Body of pancreas (tissue), 4 donors: Measurements from ENCODE around the gene TBC1D10A. TPM values are rescaled to one million over a fixed set of nuclear protein-coding genes. Genes with fewer than 3 reads are reported as not detected.

Experiments used
- ATAC-seq: fragments of 150-250 bp; one replicate; pipeline ENCODE4 v1.9.1; 2016
- DNase-seq, 4 donors: peaks; one replicate each; pipeline ENCODE4 v3.0.0-alpha.2; 2019
- H3K27ac ChIP-seq, 4 donors: fragments of 200-600 bp; sonication (generic); 1 replicate in 3 of 4; 2 replicates in 1 of 4; pipeline versions ENCODE4 v1.5.1 to v1.6.1; 2016 to 2019; ENCODE audit warnings: mild to moderate bottlenecking in 1 of 4, mixed read lengths in 1 of 4, moderate library complexity in 1 of 4
- H3K27me3 ChIP-seq, 2 donors: fragments of 200-600 bp; sonication (generic); one replicate each; pipeline ENCODE4 v1.6.0; 2016; ENCODE audit warnings: mild to moderate bottlenecking in 1 of 2
- H3K36me3 ChIP-seq, 2 donors: fragments of 200-600 bp; sonication (generic); replicated peaks in 1 of 2; 2 replicates each; pipeline ENCODE4 v1.5.1; 2016; ENCODE audit warnings: low read depth in 2 of 2; ENCODE audit not compliant: insufficient read depth in 1 of 2
- H3K4me1 ChIP-seq: fragments of 200-600 bp; sonication (generic); one replicate; pipeline ENCODE4 v1.6.0; 2016
- H3K4me3 ChIP-seq, 2 donors: fragments of 200-600 bp; sonication (generic); 1 replicate in 1 of 2; 2 replicates in 1 of 2; pipeline ENCODE4 v1.5.1; 2016 to 2019
- H3K9me3 ChIP-seq, 3 donors: fragments of 200-600 bp; sonication (generic); 1 replicate in 2 of 3; 2 replicates in 1 of 3; pipeline ENCODE4 v1.5.1; 2016
- CTCF ChIP-seq, 7 experiments: fragments of 450-650 bp in 4 of 7; fragments of 200-600 bp in 3 of 7; sonication (generic) in 3 of 7; IDR thresholded peaks; one replicate each; pipeline ENCODE4 v1.5.1; 2016 to 2019; ENCODE audit warnings: antibody characterized with exemption in 7 of 7
- POLR2A ChIP-seq, 3 donors: fragments of 450-650 bp; IDR thresholded peaks; one replicate each; pipeline ENCODE4 v1.6.1; 2016; ENCODE audit warnings: antibody characterized with exemption in 3 of 3, mild to moderate bottlenecking in 2 of 3
- WGBS, 2 donors: methylation state at CpG; one replicate each; pipeline ENCODE4 v1.1.5; 2017; 5-methylcytosine and 5-hydroxymethylcytosine counted together
- intact Hi-C: fragments of 100-400 bp; cut with DNase I; formaldehyde crosslinking; loops from one replicate; pipeline ENCODE4 v1.15.1; 2023
- total RNA-seq, 2 donors: library from RNA; depleted of rRNA; stranded (reverse); fragments of >200 nt; gene quantifications; one replicate each; pipeline ENCODE4 v1.1.0, GENCODE V29; 2016

TBC1D10A gene
- total RNA-seq, 2 donors from 2014 or later: 4.3 to 15.0 TPM

- no peak for ATAC-seq
- Histone ChIP-seq H3K27me3 (no peaks in the 10 kb centered on the region), H3K4me1 (peaks cover 69% of the 10 kb centered on the region), H3K9me3 (no peaks in the 10 kb centered on the region), H3K4me3 (no peak overlapping the region), H3K27ac (no peak overlapping the region), H3K36me3 (no peaks in the 10 kb centered on the region)
- 80 to 84% methylated on average over 5 to 6 of the region's 8 CpGs for WGBS, 2 donors
- intact Hi-C loops: no loop called here
- no peak for DNase-seq
- TF ChIP-seq POLR2A (IDR thresholded peaks at IDR 0.05) (no peak), CTCF (IDR thresholded peaks at IDR 0.05) (no peak)
Observed at GRCh38 chr22:30313527-30314363, 13.0 kb downstream of the TBC1D10A start.

- no peak for ATAC-seq
- TF ChIP-seq CTCF (IDR thresholded peaks at IDR 0.05): no peak
- no peak for TF ChIP-seq POLR2A (IDR thresholded peaks at IDR 0.05)
- Histone ChIP-seq H3K9me3 (no peaks in the 10 kb centered on the region), H3K4me3 (no peak overlapping the region), H3K27me3 (no peaks in the 10 kb centered on the region), H3K27ac (peak overlapping the region; percentile 83 to 96 (median 88)), H3K4me1 (peaks cover 68% of the 10 kb centered on the region), H3K36me3 (no peaks in the 10 kb centered on the region)
- intact Hi-C loops: no loop called here
- DNase-seq: no peak
- WGBS, 2 donors: 90 to 93% methylated on average over 6 of the region's 6 CpGs
Observed at GRCh38 chr22:30312053-30312452, 14.7 kb downstream of the TBC1D10A start.

GRCh38 chr22:30310881-30311771, 15.6 kb downstream of the TBC1D10A start:
- Histone ChIP-seq H3K4me3 (no peak overlapping the region), H3K36me3 (no peaks in the 10 kb centered on the region), H3K9me3 (no peaks in the 10 kb centered on the region), H3K4me1 (peaks cover 70% of the 10 kb centered on the region), H3K27me3 (no peaks in the 10 kb centered on the region), H3K27ac (peak overlapping the region; percentile 83 to 96 (median 88))
- ATAC-seq: peak; percentile 86
- peak; percentile 14 to 57 (median 40) for TF ChIP-seq POLR2A (IDR thresholded peaks at IDR 0.05)
- TF ChIP-seq CTCF (IDR thresholded peaks at IDR 0.05): no peak
- intact Hi-C loops: no loop called here
- 29% methylated on average over 7 to 8 of the region's 8 CpGs for WGBS, 2 donors
- peak; percentile 85 to 95 (median 92) for DNase-seq

GRCh38 chr22:30309951-30310741, 16.6 kb downstream of the TBC1D10A start:
- H3K27me3 ChIP-seq: no peaks in the 10 kb centered on the region
- WGBS, 2 donors: 35 to 38% methylated on average over 7 of the region's 7 CpGs
- no peaks in the 10 kb centered on the region for H3K36me3 ChIP-seq
- no peak overlapping the region for H3K4me3 ChIP-seq
- peak overlapping the region; percentile 83 to 96 (median 88) for H3K27ac ChIP-seq
- peaks cover 79% of the 10 kb centered on the region for H3K4me1 ChIP-seq
- TF ChIP-seq POLR2A (IDR thresholded peaks at IDR 0.05) (peak in 2 of 3 donors; percentile 43 to 66), CTCF (IDR thresholded peaks at IDR 0.05) (no peak)
- ATAC-seq: peak; percentile 81
- intact Hi-C loops: no loop called here
- DNase-seq: peak; percentile 66 to 87 (median 82)
- H3K9me3 ChIP-seq: no peaks in the 10 kb centered on the region
